ENCODE data around the gene OPRM1. TPM values are rescaled to one million over a fixed set of nuclear protein-coding genes. Genes with fewer than 3 reads are reported as not detected.

OPRM1 gene
- total and polyA plus RNA-seq, 2 of the 8 experiments (the other 6 are each of a cell fraction or from before 2014, with no cell fraction given): not detected

DNA sequence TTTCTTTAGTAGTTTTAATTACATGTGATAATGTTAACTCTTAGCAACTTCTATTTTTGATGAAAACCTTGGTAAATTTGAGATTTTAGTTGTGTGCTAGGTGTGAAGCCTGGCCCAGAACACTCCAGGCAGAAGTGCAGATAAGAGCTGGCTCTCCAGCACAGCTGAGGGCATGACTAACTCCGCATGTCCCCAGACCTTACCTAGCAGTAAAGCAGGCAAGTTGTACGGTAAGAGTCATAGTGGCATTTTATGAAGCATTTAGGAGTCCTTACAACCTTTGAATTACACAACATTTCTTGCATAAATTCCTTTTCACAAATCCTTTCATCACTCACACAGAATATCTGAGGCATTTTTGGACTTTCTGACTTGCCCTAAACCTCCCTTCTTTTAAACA lies 67.2 kb downstream of the OPRM1 start (continued):
- no peak for TF ChIP-seq BRCA1 (IDR thresholded peaks at IDR 0.05; ENCODE audit: low read depth, low read length)
- no peak for TF ChIP-seq CREB1 (IDR thresholded peaks at IDR 0.05)
- no peak for TF ChIP-seq EP300 (IDR thresholded peaks at IDR 0.05; ENCODE audit: borderline replicate concordance in 1 of 2, low read depth in 2 of 2, low read length in 2 of 2)

Data from H1 (cell line).